WTC11 (cell line): ENCODE data around the gene TRAPPC3. TPM values are rescaled to one million over a fixed set of nuclear protein-coding genes. Genes with fewer than 3 reads are reported as not detected.
"Not testable (repeated sequence)": the region's sequence is repeated elsewhere in the genome, so short reads cannot be mapped to it uniquely, and the experiment has no call there.

Source experiments
- ATAC-seq: fragments of 200-7000 bp; cut with Tn5 transposase; 2 replicates; pipeline ENCODE4 v1.10.0; 2021; ENCODE audit warnings: mild to moderate bottlenecking, moderate library complexity
- CTCF ChIA-PET: fragments of 300-600 bp; sonication (Branson Sonifier 250); formaldehyde crosslinking; loops from one replicate; lab custom pipeline; 2021; ENCODE audit warnings: antibody characterized with exemption; lab: Charles Lee
- POLR2A ChIA-PET: fragments of 350-600 bp; sonication (Branson Sonifier 250); formaldehyde crosslinking; loops from one replicate; lab custom pipeline; 2021; ENCODE audit warnings: antibody characterized with exemption; lab: Charles Lee
- DNase-seq: peaks from one replicate; pipeline ENCODE4 v3.0.0; 2021; ENCODE audit warnings: low spot score
- H3K27ac Mint-ChIP-seq: 2 replicates; pipeline ENCODE4 v1.8.0; 2021; ENCODE audit warnings: mixed read lengths
- H3K27me3 Mint-ChIP-seq: 2 replicates; pipeline ENCODE4 v1.8.0; 2021; ENCODE audit warnings: low read depth, mild to moderate bottlenecking, moderate library complexity, mixed read lengths
- H3K36me3 Mint-ChIP-seq: 2 replicates; pipeline ENCODE4 v1.8.0; 2021; ENCODE audit warnings: mixed read lengths
- H3K4me1 Mint-ChIP-seq: 2 replicates; pipeline ENCODE4 v1.8.0; 2022; ENCODE audit warnings: mixed read lengths
- H3K4me3 Mint-ChIP-seq: 2 replicates; pipeline ENCODE4 v1.8.0; 2021; ENCODE audit warnings: mild to moderate bottlenecking, moderate library complexity, mixed read lengths
- H3K9me3 Mint-ChIP-seq: 2 replicates; pipeline ENCODE4 v1.8.0; 2021; ENCODE audit warnings: mixed read lengths
- AFF4 ChIP-seq: sonication (generic); formaldehyde crosslinking; IDR thresholded peaks from 2 replicates; pipeline ENCODE4 v1.8.1; 2023; ENCODE audit warnings: mild to moderate bottlenecking, missing genetic modification reagents, borderline replicate concordance
- ERG ChIP-seq: fragments of 250-450 bp; sonication (Bioruptor Pico); IDR thresholded peaks from 2 replicates; pipeline ENCODE4 v1.8.0; 2021; ENCODE audit warnings: mild to moderate bottlenecking
- IRF1 ChIP-seq: sonication (generic); formaldehyde crosslinking; IDR thresholded peaks from 2 replicates; pipeline ENCODE4 v1.8.0; 2023; ENCODE audit warnings: missing genetic modification reagents
- MYBL2 ChIP-seq: sonication (generic); formaldehyde crosslinking; IDR thresholded peaks from 2 replicates; pipeline ENCODE4 v1.8.1; 2023; ENCODE audit warnings: mild to moderate bottlenecking, moderate library complexity, missing genetic modification reagents
- NR3C1 ChIP-seq: sonication (generic); formaldehyde crosslinking; conservative IDR thresholded peaks from 2 replicates; pipeline ENCODE4 v1.8.1; 2023; ENCODE audit warnings: low read depth, mild to moderate bottlenecking, missing genetic modification reagents
- PREB ChIP-seq: sonication (generic); formaldehyde crosslinking; IDR thresholded peaks from 2 replicates; pipeline ENCODE4 v1.8.1; 2022; ENCODE audit warnings: mild to moderate bottlenecking, missing genetic modification reagents, moderate library complexity, borderline replicate concordance
- RELA ChIP-seq: sonication (generic); formaldehyde crosslinking; IDR thresholded peaks from 2 replicates; pipeline ENCODE4 v1.8.1; 2022; ENCODE audit warnings: missing genetic modification reagents, mild to moderate bottlenecking, borderline replicate concordance
- TEAD1 ChIP-seq: sonication (generic); formaldehyde crosslinking; IDR thresholded peaks from 2 replicates; pipeline ENCODE4 v1.8.0; 2022; ENCODE audit warnings: mild to moderate bottlenecking, missing genetic modification reagents
- ZNF121 ChIP-seq: sonication (generic); formaldehyde crosslinking; IDR thresholded peaks from 2 replicates; pipeline ENCODE4 v1.8.0; 2023; ENCODE audit warnings: missing genetic modification reagents
- ZNF219 ChIP-seq: sonication (generic); formaldehyde crosslinking; IDR thresholded peaks from 2 replicates; pipeline ENCODE4 v1.8.0; 2023; ENCODE audit warnings: missing genetic modification reagents, mild to moderate bottlenecking, borderline replicate concordance
- ZNF512 ChIP-seq: sonication (generic); formaldehyde crosslinking; IDR thresholded peaks from 2 replicates; pipeline ENCODE4 v1.8.1; 2022; ENCODE audit warnings: missing genetic modification reagents, borderline replicate concordance
- total RNA-seq: library from RNA; stranded (reverse); gene quantifications from 3 replicates; pipeline ENCODE4 v1.2.3, GENCODE V29; 2021
- TF ChIP-seq, protein P1 (sequence below): sonication (generic); formaldehyde crosslinking; IDR thresholded peaks from 2 replicates; pipeline ENCODE4 v1.8.1; 2023; ENCODE audit warnings: mild to moderate bottlenecking, missing genetic modification reagents, moderate library complexity
- TF ChIP-seq, protein P2 (sequence below): sonication (generic); formaldehyde crosslinking; IDR thresholded peaks from 2 replicates; pipeline ENCODE4 v1.8.1; 2022; ENCODE audit warnings: mild to moderate bottlenecking, moderate library complexity, missing genetic modification reagents
- TF ChIP-seq, protein P3 (sequence below): sonication (generic); formaldehyde crosslinking; IDR thresholded peaks from 2 replicates; pipeline ENCODE4 v1.8.1; 2023; ENCODE audit warnings: mild to moderate bottlenecking, missing genetic modification reagents

TRAPPC3 gene
- total RNA-seq, 1 experiment from 2014 or later: 48.9 TPM

GRCh38 chr1:36160388-36160948, 11.2 kb upstream of the TRAPPC3 start:
- CTCF ChIA-PET: interaction anchor here (0.5 to 4.7 kb wide), 20 partner anchors 9 to 235 kb away, joined by 3 to 74 read pairs (median 9); partner anchors contain the start of genes SH3D21, TEKT2, THRAP3 and TRAPPC3
- Mint-ChIP-seq H3K36me3 (no peaks in the 10 kb centered on the region), H3K27me3 (no peaks in the 10 kb centered on the region; the same call in 1 of the 2 replicates), H3K4me3 (peak overlapping the region; percentile 67; the same call in 1 of the 2 replicates), H3K4me1 (peaks cover 41% of the 10 kb centered on the region), H3K9me3 (no peaks in the 10 kb centered on the region), H3K27ac (peak overlapping the region; percentile 92; the same call in 1 of the 2 replicates)
- TF ChIP-seq ERG (no peak), PREB (CRISPR knock-in tag) (no peak), ZNF219 (CRISPR knock-in tag) (no peak), ZNF121 (CRISPR knock-in tag) (no peak)
- TF ChIP-seq, protein P1, sequence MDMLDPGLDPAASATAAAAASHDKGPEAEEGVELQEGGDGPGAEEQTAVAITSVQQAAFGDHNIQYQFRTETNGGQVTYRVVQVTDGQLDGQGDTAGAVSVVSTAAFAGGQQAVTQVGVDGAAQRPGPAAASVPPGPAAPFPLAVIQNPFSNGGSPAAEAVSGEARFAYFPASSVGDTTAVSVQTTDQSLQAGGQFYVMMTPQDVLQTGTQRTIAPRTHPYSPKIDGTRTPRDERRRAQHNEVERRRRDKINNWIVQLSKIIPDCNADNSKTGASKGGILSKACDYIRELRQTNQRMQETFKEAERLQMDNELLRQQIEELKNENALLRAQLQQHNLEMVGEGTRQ (CRISPR knock-in tag): no peak
- ATAC-seq (no peak), DNase-seq (no peak)
- POLR2A ChIA-PET: interaction anchor here (0.5 to 3.0 kb wide), 4 partner anchors 10 to 31 kb away, joined by 3 to 19 read pairs (median 4); partner anchors contain the start of gene TRAPPC3

GRCh38 chr1:36159614-36160387, 10.5 kb upstream of the TRAPPC3 start:
- TF ChIP-seq AFF4 (no peak), ZNF512 (CRISPR knock-in tag) (no peak), MYBL2 (no peak), ZNF121 (CRISPR knock-in tag) (no peak), NR3C1 (CRISPR knock-in tag) (no peak), TEAD1 (CRISPR knock-in tag) (no peak), RELA (CRISPR knock-in tag) (no peak), IRF1 (CRISPR knock-in tag) (no peak)
- TF ChIP-seq, protein P2, sequence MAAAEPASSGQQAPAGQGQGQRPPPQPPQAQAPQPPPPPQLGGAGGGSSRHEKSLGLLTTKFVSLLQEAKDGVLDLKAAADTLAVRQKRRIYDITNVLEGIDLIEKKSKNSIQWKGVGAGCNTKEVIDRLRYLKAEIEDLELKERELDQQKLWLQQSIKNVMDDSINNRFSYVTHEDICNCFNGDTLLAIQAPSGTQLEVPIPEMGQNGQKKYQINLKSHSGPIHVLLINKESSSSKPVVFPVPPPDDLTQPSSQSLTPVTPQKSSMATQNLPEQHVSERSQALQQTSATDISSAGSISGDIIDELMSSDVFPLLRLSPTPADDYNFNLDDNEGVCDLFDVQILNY: no peak
- TF ChIP-seq, protein P3, sequence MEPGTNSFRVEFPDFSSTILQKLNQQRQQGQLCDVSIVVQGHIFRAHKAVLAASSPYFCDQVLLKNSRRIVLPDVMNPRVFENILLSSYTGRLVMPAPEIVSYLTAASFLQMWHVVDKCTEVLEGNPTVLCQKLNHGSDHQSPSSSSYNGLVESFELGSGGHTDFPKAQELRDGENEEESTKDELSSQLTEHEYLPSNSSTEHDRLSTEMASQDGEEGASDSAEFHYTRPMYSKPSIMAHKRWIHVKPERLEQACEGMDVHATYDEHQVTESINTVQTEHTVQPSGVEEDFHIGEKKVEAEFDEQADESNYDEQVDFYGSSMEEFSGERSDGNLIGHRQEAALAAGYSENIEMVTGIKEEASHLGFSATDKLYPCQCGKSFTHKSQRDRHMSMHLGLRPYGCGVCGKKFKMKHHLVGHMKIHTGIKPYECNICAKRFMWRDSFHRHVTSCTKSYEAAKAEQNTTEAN: no peak
- Mint-ChIP-seq H3K9me3 (no peaks in the 10 kb centered on the region), H3K4me3 (no peak overlapping the region), H3K36me3 (no peaks in the 10 kb centered on the region), H3K27me3 (peaks cover 7% of the 10 kb centered on the region), H3K4me1 (peaks cover 41% of the 10 kb centered on the region), H3K27ac (peak overlapping the region; percentile 81; the same call in 1 of the 2 replicates)
- ATAC-seq (no peak), DNase-seq (no peak)
- ChIA-PET CTCF (interaction anchor here (1.1 to 4.7 kb wide), 10 partner anchors 10 to 144 kb away, joined by 3 to 74 read pairs (median 14); partner anchors contain the start of genes THRAP3 and TRAPPC3), POLR2A (interaction anchor here (3.0 kb wide), 1 partner anchor 10 kb away, joined by 19 read pairs; the partner anchor contains the start of gene TRAPPC3)

DNA sequence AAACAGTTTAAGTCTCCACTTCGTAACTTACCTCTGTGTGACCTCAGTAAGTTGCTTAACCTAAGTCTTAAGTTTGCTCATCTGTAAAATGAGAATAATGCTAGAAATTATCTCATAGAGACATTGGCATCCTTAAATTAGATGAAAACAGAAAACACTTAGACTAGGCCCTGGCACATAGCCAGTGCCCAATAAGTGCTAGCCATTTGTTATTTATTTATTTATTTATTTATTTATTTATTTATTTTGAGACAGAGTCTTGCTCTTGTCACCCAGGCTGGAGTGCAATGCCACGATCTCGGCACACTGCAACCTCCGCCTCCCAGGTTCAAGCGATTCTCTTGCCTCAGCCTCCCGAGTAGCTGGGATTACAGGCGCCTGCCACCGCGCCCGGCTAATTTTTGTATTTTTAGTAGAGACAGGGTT, 9.6 kb upstream of the TRAPPC3 start:
- DNase-seq, POLR2A ChIA-PET, H3K36me3 Mint-ChIP-seq, H3K4me3 Mint-ChIP-seq, H3K27ac Mint-ChIP-seq, ATAC-seq, H3K9me3 Mint-ChIP-seq: not testable (repeated sequence)
- H3K4me1 Mint-ChIP-seq: peaks cover 46% of the 10 kb centered on the region
- CTCF ChIA-PET: interaction anchor here (3.8 to 4.7 kb wide), 2 partner anchors 9 to 30 kb away, joined by 71 to 74 read pairs; partner anchors contain the start of gene TRAPPC3
- peaks cover 16% of the 10 kb centered on the region for H3K27me3 Mint-ChIP-seq
